ENCODE results near the gene METTL9.

- no peak for TF ChIP-seq CTCF (IDR thresholded peaks at IDR 0.05)
- no peak for TF ChIP-seq POLR2A (IDR thresholded peaks at IDR 0.05)
These were observed 1.8 kb upstream of the METTL9 start for GRCh38 chr16:21597561-21598030.
